Stimulated activated naive B cell treated with anti-CD40 and anti-IgM and Interleukin-4, amounts not matched to agents 10 μg/mL and 1 μg/mL and 100 μg/mL, for 72 hours (primary cell): ENCODE results near the gene MRAP.
"Not testable (repeated sequence)": the region's sequence is repeated elsewhere in the genome, so short reads cannot be mapped to it uniquely, and the experiment has no call there.

ENCODE experiments used
- ATAC-seq, 2 donors: fragments of 150-1000 bp; cut with Tn5 transposase; replicated peaks; 2 replicates each; pipeline ENCODE4 v1.10.0; 2021; ENCODE audit warnings: moderate library complexity in 1 of 2
- DNase-seq: peaks from one replicate; pipeline ENCODE4 v3.0.0; 2021
- H3K27ac Mint-ChIP-seq: one replicate; pipeline ENCODE4 v1.8.0; 2022; ENCODE audit warnings: mild to moderate bottlenecking, mixed read lengths
- H3K27me3 Mint-ChIP-seq, 2 donors: one replicate each; pipeline ENCODE4 v1.8.0; 2022; ENCODE audit warnings: mixed read lengths in 2 of 2
- H3K36me3 Mint-ChIP-seq, 2 donors: one replicate each; pipeline ENCODE4 v1.8.0; 2022; ENCODE audit warnings: mixed read lengths in 2 of 2, mild to moderate bottlenecking in 1 of 2
- H3K4me1 Mint-ChIP-seq, 2 donors: one replicate each; pipeline ENCODE4 v1.8.0; 2022; ENCODE audit warnings: mixed read lengths in 2 of 2, mild to moderate bottlenecking in 1 of 2
- H3K4me3 Mint-ChIP-seq, 2 donors: one replicate each; pipeline ENCODE4 v1.8.0; 2022; ENCODE audit warnings: mild to moderate bottlenecking in 2 of 2, mixed read lengths in 2 of 2, moderate library complexity in 1 of 2
- H3K9me3 Mint-ChIP-seq, 2 donors: one replicate each; pipeline ENCODE4 v1.8.0; 2022; ENCODE audit warnings: mixed read lengths in 2 of 2, mild to moderate bottlenecking in 1 of 2

The MRAP gene

DNA sequence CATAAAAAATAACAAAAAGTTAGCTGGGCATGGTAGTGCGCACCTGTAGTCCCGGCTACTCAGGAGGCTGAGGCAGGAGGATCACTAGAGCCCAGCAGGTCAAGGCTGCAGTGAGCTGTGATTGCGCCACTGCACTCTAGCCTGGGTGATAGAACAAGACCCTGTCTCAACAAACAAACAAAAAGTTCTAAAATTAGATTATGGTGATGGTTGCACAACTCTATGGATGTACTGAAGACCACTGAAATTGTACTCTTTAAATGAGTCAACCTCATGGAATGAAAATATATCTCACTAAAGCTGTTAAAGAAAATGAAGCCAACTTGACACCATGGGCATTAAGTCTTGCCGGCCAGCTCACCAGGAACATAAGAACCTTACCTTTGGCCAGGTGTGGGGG, 9.1 kb downstream of the MRAP start:
- no peak overlapping the region for H3K4me3 Mint-ChIP-seq
- DNase-seq (no peak), ATAC-seq (no peak)
- no peaks in the 10 kb centered on the region for H3K9me3 Mint-ChIP-seq
- no peak overlapping the region for H3K27ac Mint-ChIP-seq
- no peaks in the 10 kb centered on the region for H3K27me3 Mint-ChIP-seq
- H3K4me1 Mint-ChIP-seq: peaks cover 14 to 19% of the 10 kb centered on the region in 2 donors
- H3K36me3 Mint-ChIP-seq: peaks cover 60 to 65% of the 10 kb centered on the region in 2 donors

DNA sequence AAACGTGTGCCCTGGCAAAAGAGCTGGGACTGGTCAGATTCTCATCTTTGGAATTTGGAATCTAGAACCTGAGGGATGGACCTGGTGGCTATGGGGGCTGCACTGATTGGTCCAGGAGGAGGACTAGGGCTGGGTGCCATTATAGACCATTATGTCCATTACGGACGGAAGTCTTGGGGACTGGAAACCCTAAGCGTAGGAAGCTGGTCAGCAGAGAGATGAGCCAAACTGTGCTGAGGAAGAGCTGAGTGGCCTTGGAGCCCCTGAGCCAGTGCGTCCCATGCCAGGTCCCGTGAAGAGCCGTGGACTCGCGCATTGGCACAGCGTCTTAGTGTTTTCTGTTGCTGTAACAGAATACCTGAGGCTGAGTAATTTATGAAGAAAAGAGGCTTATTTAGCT, 10.0 kb downstream of the MRAP start:
- Mint-ChIP-seq H3K27me3 (no peaks in the 10 kb centered on the region), H3K4me1 (peaks cover 14 to 19% of the 10 kb centered on the region in 2 donors), H3K4me3 (no peak overlapping the region), H3K27ac (peak overlapping the region; percentile 20), H3K36me3 (peaks cover 63 to 67% of the 10 kb centered on the region in 2 donors), H3K9me3 (no peaks in the 10 kb centered on the region)
- ATAC-seq (no peak), DNase-seq (no peak)

DNA sequence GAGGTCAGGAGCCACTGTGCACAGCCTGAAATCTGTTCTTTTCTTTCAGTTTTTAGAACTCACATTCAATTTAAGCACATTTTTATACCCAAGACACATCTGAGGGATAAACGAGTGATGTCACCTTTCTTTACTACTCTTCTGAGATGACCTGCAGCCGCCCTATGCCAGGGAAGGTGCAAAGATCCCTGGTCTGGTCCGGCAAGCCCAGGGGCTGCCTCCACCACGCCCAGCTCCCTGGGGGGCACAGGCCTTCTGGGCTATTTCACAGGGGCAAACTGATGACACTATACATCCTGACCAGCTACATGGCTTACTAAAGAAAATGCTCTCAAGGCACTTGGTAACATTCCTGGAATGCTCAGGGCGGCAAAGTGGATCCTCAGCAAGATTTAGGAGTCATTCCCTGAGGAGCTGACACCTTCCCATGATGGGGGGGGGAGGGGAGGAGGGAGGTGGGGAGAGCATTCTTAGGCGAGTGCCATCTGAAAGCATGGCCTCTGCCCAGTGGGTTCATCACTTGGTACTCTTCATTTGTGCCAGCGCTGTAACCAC, 11.3 kb downstream of the MRAP start:
- Mint-ChIP-seq H3K27ac (no peak overlapping the region), H3K9me3 (no peaks in the 10 kb centered on the region), H3K36me3 (peaks cover 65 to 70% of the 10 kb centered on the region in 2 donors), H3K4me1 (peaks cover 14 to 19% of the 10 kb centered on the region in 2 donors), H3K27me3 (no peaks in the 10 kb centered on the region), H3K4me3 (no peak overlapping the region)
- DNase-seq (no peak), ATAC-seq (no peak)

GRCh38 chr21:32310976-32311375, 12.3 kb downstream of the MRAP start:
- Mint-ChIP-seq H3K27ac (peak overlapping the region; percentile 37), H3K4me1 (peaks cover 14 to 19% of the 10 kb centered on the region in 2 donors), H3K36me3 (peaks cover 59 to 68% of the 10 kb centered on the region in 2 donors)
- DNase-seq, H3K4me3 Mint-ChIP-seq, H3K9me3 Mint-ChIP-seq, H3K27me3 Mint-ChIP-seq: not testable (repeated sequence)
- ATAC-seq: peak; percentile 34 to 57

- Mint-ChIP-seq H3K4me3 (no peak overlapping the region), H3K36me3 (peaks cover 54 to 65% of the 10 kb centered on the region in 2 donors)
- peak in 1 of 2 donors; percentile 22 for ATAC-seq
Observed at GRCh38 chr21:32311621-32312020, 13.0 kb downstream of the MRAP start.

GRCh38 chr21:32312326-32312725, 13.7 kb downstream of the MRAP start:
- peak overlapping the region; percentile 79 for H3K27ac Mint-ChIP-seq
- peaks cover 50 to 64% of the 10 kb centered on the region in 2 donors for H3K36me3 Mint-ChIP-seq
- DNase-seq: no peak
- no peak overlapping the region for H3K4me3 Mint-ChIP-seq
- H3K9me3 Mint-ChIP-seq: no peaks in the 10 kb centered on the region
- no peaks in the 10 kb centered on the region for H3K27me3 Mint-ChIP-seq
- peaks cover 14 to 19% of the 10 kb centered on the region in 2 donors for H3K4me1 Mint-ChIP-seq
- no peak for ATAC-seq

More at GRCh38 chr21:32311621-32312020, 13.0 kb downstream of the MRAP start:
- no peaks in the 10 kb centered on the region for H3K27me3 Mint-ChIP-seq
- H3K9me3 Mint-ChIP-seq: no peaks in the 10 kb centered on the region
- no peak for DNase-seq
- H3K4me1 Mint-ChIP-seq: peaks cover 14 to 19% of the 10 kb centered on the region in 2 donors
- H3K27ac Mint-ChIP-seq: peak overlapping the region; percentile 47

GRCh38 chr21:32312976-32313375, 14.3 kb downstream of the MRAP start:
- Mint-ChIP-seq H3K4me3 (no peak overlapping the region), H3K27me3 (no peaks in the 10 kb centered on the region), H3K4me1 (peaks cover 14 to 19% of the 10 kb centered on the region in 2 donors), H3K36me3 (peaks cover 53 to 66% of the 10 kb centered on the region in 2 donors), H3K9me3 (no peaks in the 10 kb centered on the region), H3K27ac (peak overlapping the region; percentile 9)
- ATAC-seq: no peak
- DNase-seq: no peak

- no peak for DNase-seq
- Mint-ChIP-seq H3K36me3 (peaks cover 52 to 71% of the 10 kb centered on the region in 2 donors), H3K27me3 (no peaks in the 10 kb centered on the region), H3K9me3 (no peaks in the 10 kb centered on the region), H3K4me1 (peaks cover 14 to 19% of the 10 kb centered on the region in 2 donors), H3K27ac (no peak overlapping the region), H3K4me3 (no peak overlapping the region)
- no peak for ATAC-seq
Observed at GRCh38 chr21:32314806-32315205, 16.2 kb downstream of the MRAP start.

DNA sequence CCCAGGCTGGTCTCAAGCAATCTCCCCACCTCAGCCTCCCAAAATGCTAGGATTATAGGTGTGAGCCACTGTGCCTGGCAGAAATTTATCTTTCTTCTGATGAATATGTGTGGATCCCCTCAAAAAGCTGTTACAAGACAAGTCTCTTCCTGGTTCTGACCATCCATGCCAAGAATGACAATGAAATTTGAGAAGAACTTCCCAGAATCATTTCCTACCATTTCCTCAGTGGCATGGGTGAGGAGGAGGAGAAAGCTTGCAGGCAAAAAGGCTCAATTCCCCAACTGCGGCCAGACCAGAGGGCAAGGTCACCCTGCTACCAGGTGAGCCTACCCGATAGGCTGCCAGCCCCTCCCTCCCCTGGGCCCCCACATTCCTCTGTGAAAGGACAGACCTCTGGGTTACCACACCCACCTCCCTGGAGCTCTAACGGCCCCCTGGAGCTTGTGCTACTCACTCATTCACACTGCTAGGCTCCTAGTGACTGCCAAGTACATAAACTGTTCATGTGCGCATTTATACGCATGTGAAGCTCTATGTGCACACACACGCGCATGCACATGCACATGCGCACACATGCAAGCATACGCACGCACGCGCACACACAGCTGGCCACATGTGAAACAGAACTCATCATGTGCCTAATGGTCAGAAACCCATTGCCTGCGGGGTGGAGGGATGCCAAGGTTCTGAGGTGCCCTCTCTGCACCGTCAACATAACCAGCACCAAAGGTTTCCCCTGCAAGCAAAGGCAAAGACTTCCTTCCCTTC, 17.0 kb downstream of the MRAP start:
- no peak for DNase-seq
- no peak overlapping the region for H3K4me3 Mint-ChIP-seq
- peaks cover 14 to 19% of the 10 kb centered on the region in 2 donors for H3K4me1 Mint-ChIP-seq
- H3K27me3 Mint-ChIP-seq: no peaks in the 10 kb centered on the region
- ATAC-seq: no peak
- H3K36me3 Mint-ChIP-seq: peaks cover 53 to 75% of the 10 kb centered on the region in 2 donors
- H3K9me3 Mint-ChIP-seq: no peaks in the 10 kb centered on the region
- H3K27ac Mint-ChIP-seq: peak overlapping the region; percentile 42

DNA sequence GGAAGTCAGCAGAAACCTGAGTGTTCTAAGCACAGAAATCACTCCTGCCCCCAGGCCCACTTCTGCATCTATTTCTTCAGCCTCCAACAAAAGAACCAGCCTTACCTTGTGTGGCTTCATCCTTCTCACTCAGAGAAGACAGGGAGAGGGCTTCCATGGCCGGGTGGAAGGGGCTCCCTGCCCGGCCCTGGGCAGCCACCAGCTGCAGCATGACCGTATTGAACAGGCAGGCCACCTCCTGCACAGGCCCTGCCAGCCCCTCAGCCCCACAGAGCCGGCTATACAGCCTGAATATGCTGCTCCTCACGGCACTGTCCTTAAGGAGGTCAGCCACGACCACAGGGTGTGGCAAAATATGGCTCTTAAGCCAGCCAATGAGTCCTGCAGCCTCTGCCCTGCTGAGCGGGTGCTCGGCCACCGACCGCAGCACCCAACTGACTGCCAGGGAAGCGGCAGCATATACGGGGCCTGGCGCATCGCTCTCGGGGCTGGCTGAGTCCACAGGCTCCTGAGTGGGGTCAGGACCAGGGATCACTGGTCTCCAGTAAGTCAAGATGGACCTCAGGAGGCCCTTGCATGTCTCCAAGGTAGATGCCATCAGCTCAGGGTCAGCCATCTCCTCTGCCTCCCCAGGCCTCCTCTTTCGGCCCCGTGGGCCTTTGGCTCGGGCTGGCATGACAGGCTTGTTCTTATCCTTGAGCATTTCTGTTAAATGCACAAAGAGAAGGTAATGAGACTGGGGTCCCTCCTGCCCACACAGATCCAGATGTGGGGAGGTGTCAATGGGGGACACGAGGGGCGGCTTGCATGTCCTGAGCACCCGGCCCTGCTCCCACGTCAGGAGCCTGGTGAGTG, 17.9 kb downstream of the MRAP start:
- ATAC-seq (no peak), DNase-seq (no peak)
- H3K4me1 Mint-ChIP-seq: peaks cover 7 to 10% of the 10 kb centered on the region in 2 donors
- H3K4me3 Mint-ChIP-seq: no peak overlapping the region
- no peaks in the 10 kb centered on the region for H3K27me3 Mint-ChIP-seq
- H3K36me3 Mint-ChIP-seq: peaks cover 52 to 72% of the 10 kb centered on the region in 2 donors
- H3K9me3 Mint-ChIP-seq: no peaks in the 10 kb centered on the region
- peak overlapping the region; percentile 51 for H3K27ac Mint-ChIP-seq

DNA sequence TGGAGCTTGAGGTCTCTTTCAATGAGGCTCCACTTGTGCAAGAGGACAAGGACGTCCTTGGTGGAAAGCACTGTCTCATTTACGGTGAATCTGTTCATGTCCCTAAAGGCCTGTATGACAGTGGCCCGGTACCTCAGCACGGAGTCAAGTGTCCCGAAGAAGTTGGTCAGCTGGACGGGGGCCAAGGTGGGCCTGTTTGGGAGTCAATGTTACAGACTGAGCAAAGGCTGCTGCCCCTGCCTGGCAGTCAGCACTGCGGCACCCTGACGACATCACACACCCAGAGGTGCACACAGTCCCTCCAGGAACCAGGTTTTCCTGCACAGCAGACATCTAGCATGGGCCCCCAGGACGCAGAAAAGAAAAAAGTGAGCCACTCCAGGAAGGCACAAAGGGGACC, 19.1 kb downstream of the MRAP start:
- H3K4me1 Mint-ChIP-seq: no peaks in the 10 kb centered on the region
- H3K36me3 Mint-ChIP-seq: peaks cover 47 to 67% of the 10 kb centered on the region in 2 donors
- ATAC-seq (no peak), DNase-seq (no peak)
- no peaks in the 10 kb centered on the region for H3K9me3 Mint-ChIP-seq
- no peak overlapping the region for H3K27ac Mint-ChIP-seq
- no peaks in the 10 kb centered on the region for H3K27me3 Mint-ChIP-seq
- H3K4me3 Mint-ChIP-seq: no peak overlapping the region

GRCh38 chr21:32319012-32319411, 20.4 kb downstream of the MRAP start:
- Mint-ChIP-seq H3K9me3 (no peaks in the 10 kb centered on the region), H3K27ac (no peak overlapping the region), H3K4me3 (no peak overlapping the region), H3K4me1 (no peaks in the 10 kb centered on the region), H3K27me3 (no peaks in the 10 kb centered on the region), H3K36me3 (peaks cover 48 to 72% of the 10 kb centered on the region in 2 donors)
- ATAC-seq: no peak
- no peak for DNase-seq

DNA sequence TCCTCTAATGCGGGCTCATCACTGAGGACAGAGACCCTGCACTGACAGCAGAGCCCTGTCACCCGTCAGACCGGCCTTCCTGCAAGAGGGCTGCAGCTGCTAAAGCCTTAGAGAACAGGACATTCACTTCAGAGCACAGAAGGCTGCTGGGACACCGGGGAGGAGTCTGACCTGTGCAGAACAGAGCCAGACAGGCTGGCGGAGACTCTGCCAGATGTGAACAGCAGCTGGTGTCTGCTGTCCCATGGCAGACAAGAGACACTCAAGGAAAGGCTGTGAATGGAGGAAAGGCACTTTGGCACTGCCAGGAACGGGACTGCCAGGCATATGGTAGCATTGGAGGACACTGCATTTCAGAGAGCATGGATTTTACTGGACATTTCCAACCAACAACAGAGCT, 21.4 kb downstream of the MRAP start:
- no peaks in the 10 kb centered on the region for H3K4me1 Mint-ChIP-seq
- H3K27me3 Mint-ChIP-seq: no peaks in the 10 kb centered on the region
- DNase-seq (no peak), ATAC-seq (no peak)
- no peaks in the 10 kb centered on the region for H3K9me3 Mint-ChIP-seq
- peaks cover 50 to 76% of the 10 kb centered on the region in 2 donors for H3K36me3 Mint-ChIP-seq
- H3K27ac Mint-ChIP-seq: no peak overlapping the region
- H3K4me3 Mint-ChIP-seq: no peak overlapping the region

DNA sequence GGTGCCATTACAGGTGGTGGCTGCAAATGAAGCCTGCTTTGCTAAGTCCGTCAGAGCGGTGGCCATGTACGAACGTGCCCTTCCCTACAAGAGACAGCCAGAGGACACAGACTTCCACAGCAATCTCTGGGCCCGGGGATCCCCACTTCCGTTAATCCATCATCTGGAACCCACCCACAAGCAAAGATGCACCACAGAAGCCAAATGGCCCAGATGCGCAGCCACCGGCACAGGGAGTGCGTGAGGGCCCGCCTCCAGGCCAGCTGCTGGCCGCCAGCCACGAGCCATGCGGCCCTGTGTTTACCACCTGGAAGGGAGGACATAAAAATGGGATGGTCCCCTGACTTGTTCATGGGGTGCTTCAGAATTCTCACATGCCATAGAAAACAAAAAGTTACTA, 22.1 kb downstream of the MRAP start:
- H3K9me3 Mint-ChIP-seq: no peaks in the 10 kb centered on the region
- DNase-seq (no peak), ATAC-seq (no peak)
- no peaks in the 10 kb centered on the region for H3K4me1 Mint-ChIP-seq
- no peak overlapping the region for H3K27ac Mint-ChIP-seq
- H3K27me3 Mint-ChIP-seq: no peaks in the 10 kb centered on the region
- H3K36me3 Mint-ChIP-seq: peaks cover 57 to 79% of the 10 kb centered on the region in 2 donors
- H3K4me3 Mint-ChIP-seq: no peak overlapping the region
